HG03097 (cell line): ENCODE results near the gene MYRF.

Experiments used
- ATAC-seq: cut with Tn5 transposase; IDR thresholded peaks from one replicate; pipeline ENCODE4 v1.9.1; 2021; ENCODE audit not compliant: unreplicated experiment, low FRiP score

Gene MYRF

GRCh38 chr11:61752117-61752924 lies at the start of gene MYRF:
MYRF (plus strand) TSS chr11:61752636; CDS start chr11:61752745, 109 bp downstream.
- ATAC-seq, result no peak

GRCh38 chr11:61702701-61703312 lies 49.6 kb upstream of the MYRF start:
- ATAC-seq, result no peak

DNA sequence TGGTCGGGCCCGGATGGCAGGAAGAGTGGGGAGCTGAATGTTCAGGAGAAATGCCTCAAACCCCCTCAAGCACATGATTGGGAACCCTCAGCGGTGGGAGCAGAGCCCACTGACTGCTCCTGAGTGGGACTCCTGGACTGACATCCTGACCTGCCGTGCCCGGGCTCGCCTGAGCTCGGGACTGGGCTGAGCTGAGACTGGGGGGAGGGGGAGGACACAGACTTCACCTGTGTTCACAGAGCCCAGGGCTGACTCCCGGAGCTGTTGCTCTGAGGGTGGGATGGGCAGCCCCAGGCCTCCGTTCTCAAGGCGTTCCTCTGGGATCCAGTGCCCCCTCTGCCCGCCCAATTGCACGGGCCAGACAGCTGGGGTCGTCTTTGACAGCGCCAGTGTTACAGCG lies 47.6 kb upstream of the MYRF start:
- no peak for ATAC-seq

- no peak for ATAC-seq
Observed at GRCh38 chr11:61706452-61707400, 45.7 kb upstream of the MYRF start.

DNA sequence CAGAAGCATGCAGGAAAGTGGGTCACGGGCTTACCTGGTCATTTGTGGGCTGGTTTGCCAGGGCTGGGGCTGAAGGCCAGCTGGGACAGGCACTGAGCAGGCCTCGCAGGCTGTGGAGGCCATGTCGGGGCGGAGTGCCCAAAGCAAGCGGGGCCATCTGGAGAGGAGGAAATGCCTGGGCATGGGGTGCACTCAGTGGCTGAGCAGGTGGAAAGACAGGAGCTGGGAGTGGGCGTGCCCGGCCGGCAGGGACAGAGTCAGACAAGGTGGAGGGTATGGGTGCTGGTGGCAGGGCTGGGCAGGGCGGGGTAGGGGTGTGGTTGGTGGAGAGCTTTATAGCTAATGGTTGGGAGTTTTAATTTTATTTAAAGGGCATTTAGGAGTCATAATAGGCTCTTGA lies 44.9 kb upstream of the MYRF start:
- ATAC-seq, result no peak

DNA sequence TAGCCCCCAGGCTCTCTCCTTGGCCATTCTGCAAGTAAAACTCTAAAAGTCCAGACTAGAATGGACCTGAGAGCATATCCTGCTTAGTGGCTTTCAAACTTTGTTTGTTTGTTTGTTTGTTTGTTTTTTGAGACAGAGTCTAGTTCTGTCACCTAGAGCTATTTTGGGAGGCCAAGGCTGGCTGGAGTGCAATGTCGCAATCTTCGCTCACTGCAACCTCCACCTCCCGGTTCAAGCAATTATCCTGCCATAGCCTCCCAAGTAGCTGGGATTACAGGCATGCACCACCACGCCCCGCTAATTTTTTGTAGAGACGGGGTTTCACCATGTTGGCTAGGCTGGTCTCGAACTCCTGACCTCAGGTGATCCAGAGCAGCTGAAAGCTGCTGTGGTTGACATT lies 43.3 kb upstream of the MYRF start:
- ATAC-seq, result no peak

DNA sequence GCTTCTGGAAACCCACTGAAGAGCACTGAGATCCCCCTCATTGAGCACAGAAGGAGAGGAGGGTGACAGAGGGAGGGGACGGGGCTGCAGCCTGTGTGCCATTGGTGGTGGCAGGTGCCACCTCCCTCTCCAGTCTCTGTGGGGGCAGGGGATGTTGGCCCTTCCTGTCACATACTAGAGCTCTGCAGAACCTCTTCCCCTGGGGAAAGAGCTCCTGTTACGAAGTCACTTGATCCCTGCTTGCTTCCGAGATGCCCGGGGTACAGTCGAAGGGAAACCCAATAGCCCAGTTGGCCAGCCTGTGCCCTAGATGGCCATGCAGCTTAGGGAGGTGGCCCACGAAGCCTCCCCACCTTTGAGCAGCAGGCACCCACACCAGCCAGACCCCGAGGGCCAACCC lies 42.9 kb upstream of the MYRF start:
- no peak for ATAC-seq

GRCh38 chr11:61710019-61710418 lies 42.4 kb upstream of the MYRF start:
- no peak for ATAC-seq

DNA sequence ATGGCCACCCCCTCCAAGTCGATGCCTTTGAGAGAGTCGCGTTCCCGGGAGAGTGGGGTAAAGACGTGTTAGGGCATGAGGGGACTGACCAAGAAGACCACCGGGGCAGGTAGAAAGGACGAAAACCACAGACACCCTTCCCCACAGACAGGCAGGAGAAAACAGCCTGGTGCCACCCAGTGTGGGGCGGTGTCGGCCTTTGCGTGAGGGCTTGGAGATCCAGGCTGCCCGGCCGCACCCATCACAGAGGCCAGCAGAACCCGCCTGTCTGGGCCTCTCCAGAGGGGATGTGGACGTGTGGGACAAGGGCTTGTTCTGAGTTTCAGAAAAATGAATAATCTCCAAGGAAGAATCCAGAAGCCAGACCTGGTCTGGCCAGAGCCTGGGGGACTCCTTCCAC lies 41.4 kb upstream of the MYRF start:
- ATAC-seq, result no peak

DNA sequence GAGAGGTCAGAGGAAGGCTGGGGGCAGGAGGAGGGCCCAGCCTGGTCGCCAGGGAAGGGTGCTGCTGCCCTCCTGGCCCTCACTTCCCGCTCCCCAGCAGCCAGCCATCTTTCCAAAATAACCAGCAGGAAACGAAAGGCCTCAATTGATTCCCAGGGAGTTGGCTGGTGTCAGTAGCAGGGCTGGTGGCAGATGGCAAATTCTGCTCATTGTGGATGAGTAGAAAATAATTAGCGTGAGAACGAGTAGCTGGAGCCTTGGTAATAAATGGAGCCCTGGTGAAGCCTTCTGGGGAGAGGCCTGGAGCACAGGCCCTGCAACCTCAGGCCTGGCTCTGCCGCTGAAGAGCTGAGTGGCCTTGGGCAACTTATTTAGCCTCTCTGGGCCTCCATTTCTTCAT lies 40.9 kb upstream of the MYRF start:
- no peak for ATAC-seq

DNA sequence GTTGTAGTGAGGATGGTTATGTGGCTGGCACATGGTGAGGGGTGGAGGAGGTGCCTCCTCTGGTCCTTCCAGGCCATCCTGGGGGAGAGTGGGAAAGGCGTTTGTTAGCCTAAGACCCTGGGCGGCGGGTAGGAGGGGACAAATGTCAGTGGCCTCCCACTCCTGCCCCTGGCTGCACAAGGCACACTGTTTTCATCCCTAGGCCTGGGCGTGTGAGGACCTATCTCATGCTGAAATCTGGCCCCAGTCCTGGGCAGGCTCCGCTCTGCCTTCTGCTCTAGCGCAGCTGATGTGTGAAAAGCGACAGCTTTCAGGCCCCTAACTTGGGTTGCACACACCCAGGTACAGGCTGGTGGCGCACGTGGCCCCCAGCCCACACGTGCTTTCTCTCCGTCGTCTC lies 40.1 kb upstream of the MYRF start:
- ATAC-seq, result no peak

DNA sequence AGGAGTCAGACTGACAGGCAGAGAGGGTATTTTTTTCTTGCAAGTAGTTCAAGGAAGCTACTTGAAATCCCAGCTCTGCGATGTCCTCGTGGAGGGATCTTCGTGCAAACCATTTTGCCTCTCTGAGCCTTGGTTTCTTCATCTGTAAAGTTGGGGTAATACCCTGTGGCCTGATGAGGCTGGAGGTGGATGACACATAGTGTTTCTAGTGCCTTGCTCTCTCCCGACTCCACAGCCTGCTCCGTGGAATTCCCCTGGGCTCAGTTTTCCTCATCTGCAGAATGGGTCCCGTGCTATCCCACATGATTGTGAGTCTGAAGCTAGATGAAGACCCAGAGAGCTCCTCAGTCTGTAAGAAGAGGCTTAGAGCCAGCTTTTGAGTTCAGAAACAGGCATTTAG lies 39.6 kb upstream of the MYRF start:
- no peak for ATAC-seq

DNA sequence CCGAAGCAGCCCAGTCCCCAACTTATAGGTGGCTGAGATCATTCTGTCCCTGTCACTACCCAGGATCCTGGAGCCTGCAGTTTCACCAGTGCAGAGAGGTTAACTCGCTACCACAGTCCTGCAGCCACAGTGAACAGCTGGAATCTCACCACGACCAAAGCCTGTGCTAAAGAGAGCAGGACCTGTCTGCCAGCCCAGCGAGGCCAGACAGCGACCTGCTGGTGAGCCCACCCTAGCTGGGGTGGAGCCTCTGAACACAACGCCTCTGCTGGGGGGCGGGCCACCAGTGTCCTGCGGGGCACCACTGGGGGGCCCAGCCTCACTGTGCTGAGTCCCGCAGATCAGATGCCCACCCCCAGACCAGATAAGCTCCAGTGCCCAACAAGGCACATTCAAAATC lies 39.0 kb upstream of the MYRF start:
- no peak for ATAC-seq

DNA sequence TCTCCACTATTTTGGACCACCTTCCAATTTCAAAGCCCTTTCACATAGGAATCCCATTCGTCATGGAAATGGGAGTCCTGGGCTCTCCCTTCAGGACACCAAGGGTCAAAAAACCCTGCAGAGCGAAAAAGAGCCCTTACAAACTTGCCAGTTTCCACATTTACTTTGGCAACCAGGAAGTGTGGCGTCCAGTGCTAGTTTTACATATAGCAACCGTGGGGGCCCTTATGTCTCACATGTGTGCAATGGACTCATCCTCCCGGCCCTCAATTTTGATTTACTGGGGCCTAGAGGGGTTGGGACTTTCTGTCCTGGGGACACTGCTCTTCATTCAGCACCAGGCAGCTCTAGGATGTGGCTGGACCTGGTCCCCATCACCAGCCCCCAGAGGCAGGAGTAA lies 38.5 kb upstream of the MYRF start:
- no peak for ATAC-seq

GRCh38 chr11:61714316-61714715 lies 38.1 kb upstream of the MYRF start:
- ATAC-seq, result no peak

GRCh38 chr11:61714916-61715315 lies 37.5 kb upstream of the MYRF start:
- no peak for ATAC-seq

DNA sequence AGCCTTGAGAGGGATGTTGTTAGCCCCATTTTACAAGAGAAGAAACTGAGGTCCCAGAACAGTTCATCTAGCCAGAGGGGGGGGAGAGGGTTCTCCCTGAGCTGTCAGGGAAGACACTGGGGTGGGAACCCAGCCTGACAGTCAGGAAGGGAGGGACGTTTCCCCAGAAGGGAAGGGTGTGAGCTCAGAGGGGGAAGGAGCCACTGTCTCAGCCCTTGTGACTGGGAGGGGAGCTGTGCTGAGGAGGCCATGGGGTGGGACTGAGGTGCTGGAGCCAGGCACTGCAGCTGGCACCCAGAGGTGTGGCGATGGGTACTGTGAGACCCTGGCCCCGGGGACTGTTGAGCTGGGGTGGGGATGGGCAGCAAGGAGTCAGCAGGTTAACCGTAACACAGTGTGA lies 36.6 kb upstream of the MYRF start:
- ATAC-seq, result no peak

- no peak for ATAC-seq
Observed at GRCh38 chr11:61716478-61717285, 35.8 kb upstream of the MYRF start.

DNA sequence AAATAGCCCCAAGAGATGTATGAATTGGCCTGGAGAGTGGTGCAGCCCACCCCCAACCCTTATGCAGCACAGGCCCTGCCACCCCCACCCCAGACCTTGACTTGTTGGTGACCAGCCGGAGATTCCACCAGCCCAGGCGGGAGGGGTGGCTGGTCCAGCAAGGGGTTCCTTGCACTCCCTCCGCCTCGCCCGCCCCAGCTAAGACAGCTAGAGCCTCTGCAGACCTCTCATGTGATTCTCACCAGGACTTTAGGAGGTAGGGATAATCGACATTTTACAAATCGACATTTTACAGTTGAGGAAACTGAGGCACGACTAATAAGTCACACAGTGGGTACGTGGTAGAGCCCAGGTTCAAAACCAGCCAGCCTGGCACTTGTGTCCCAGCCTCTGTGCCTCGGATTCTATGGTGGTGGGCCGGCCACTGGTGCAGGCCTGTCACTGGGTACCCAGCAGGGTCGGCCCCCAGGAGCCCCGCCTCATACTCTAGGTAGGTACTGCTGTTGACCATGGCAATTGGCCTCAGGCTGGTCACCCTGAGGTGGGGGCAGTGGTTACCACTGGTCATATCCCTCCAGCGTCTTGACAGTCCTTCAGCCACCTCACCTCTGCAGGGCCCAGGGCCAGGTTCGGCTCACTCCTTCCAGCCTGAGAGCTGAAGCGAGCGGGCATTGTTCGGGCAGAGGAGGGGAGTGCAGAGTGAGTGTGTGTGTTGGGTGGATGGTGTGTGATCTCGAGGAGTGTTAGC lies 35.0 kb upstream of the MYRF start:
- no peak for ATAC-seq

- ATAC-seq, result no peak
Observed at GRCh38 chr11:61718046-61718531, 34.3 kb upstream of the MYRF start.
